Measurements from ENCODE around the gene SLIT3.
A peak's percentile ranks its signal among the peaks of the same experiment; 100 is the strongest.

The SLIT3 gene

GRCh38 chr5:168859471-168859870 is 441.5 kb downstream of the SLIT3 start:
- TF ChIP-seq L3MBTL2 (conservative IDR thresholded peaks at IDR 0.05) (no peak), TARDBP (IDR thresholded peaks at IDR 0.05) (no peak), BHLHE40 (IDR thresholded peaks at IDR 0.05; ENCODE audit: borderline replicate concordance) (no peak), SP1 (IDR thresholded peaks at IDR 0.05) (no peak), FOXM1 (IDR thresholded peaks at IDR 0.05; ENCODE audit: borderline replicate concordance) (no peak), HDGF (IDR thresholded peaks at IDR 0.05; ENCODE audit: borderline replicate concordance) (no peak), CTBP1 (IDR thresholded peaks at IDR 0.05; ENCODE audit: borderline replicate concordance) (no peak), FOXA1 (IDR thresholded peaks at IDR 0.05) (no peak), ARNT (IDR thresholded peaks at IDR 0.05) (no peak), NFRKB (IDR thresholded peaks at IDR 0.05) (no peak), ZNF384 (IDR thresholded peaks at IDR 0.05) (no peak), SUZ12 (IDR thresholded peaks at IDR 0.05) (no peak), LEF1 (IDR thresholded peaks at IDR 0.05; ENCODE audit: borderline replicate concordance) (no peak)
- TF ChIP-seq, protein P1, sequence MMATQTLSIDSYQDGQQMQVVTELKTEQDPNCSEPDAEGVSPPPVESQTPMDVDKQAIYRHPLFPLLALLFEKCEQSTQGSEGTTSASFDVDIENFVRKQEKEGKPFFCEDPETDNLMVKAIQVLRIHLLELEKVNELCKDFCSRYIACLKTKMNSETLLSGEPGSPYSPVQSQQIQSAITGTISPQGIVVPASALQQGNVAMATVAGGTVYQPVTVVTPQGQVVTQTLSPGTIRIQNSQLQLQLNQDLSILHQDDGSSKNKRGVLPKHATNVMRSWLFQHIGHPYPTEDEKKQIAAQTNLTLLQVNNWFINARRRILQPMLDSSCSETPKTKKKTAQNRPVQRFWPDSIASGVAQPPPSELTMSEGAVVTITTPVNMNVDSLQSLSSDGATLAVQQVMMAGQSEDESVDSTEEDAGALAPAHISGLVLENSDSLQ (IDR thresholded peaks at IDR 0.05): no peak
- DNase-seq (ENCODE audit: extremely low spot score): no peak
- CTCF ChIA-PET: no interaction called here
- POLR2A ChIA-PET: no interaction called here

DNA sequence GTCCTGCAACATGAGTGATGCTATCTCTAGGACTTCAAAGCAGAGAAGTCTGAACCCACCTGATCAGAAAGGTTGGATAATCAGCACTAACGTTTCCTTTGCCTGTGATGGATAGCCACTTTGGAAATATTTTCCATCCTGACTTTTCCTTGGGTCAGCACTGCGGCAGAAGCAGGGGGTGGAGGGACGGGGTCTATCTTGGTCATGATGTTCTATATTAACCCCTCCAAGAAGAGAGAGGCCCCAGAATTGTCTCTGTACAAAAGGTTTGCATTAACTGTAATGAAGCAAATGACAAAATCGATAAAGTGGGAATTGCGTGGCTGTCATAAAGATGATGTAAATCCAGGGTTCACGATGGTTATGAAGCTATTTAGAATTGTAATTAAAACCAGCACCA is 441.9 kb downstream of the SLIT3 start:
- POLR2A ChIA-PET: no interaction called here
- no peak for TF ChIP-seq BHLHE40 (IDR thresholded peaks at IDR 0.05; ENCODE audit: borderline replicate concordance)
- no peak for TF ChIP-seq FOXM1 (IDR thresholded peaks at IDR 0.05; ENCODE audit: borderline replicate concordance)
- TF ChIP-seq HDGF (IDR thresholded peaks at IDR 0.05; ENCODE audit: borderline replicate concordance): no peak
- no peak for TF ChIP-seq SUZ12 (IDR thresholded peaks at IDR 0.05)
- TF ChIP-seq TARDBP (IDR thresholded peaks at IDR 0.05): no peak
- no peak for TF ChIP-seq FOXA1 (IDR thresholded peaks at IDR 0.05)
- no peak for TF ChIP-seq LEF1 (IDR thresholded peaks at IDR 0.05; ENCODE audit: borderline replicate concordance)
- TF ChIP-seq, protein P1 (IDR thresholded peaks at IDR 0.05): no peak
- TF ChIP-seq ELF4 (IDR thresholded peaks at IDR 0.05): no peak
- no peak for TF ChIP-seq ZNF384 (IDR thresholded peaks at IDR 0.05)
- DNase-seq (ENCODE audit: extremely low spot score): no peak
- CTCF ChIA-PET: no interaction called here

DNA sequence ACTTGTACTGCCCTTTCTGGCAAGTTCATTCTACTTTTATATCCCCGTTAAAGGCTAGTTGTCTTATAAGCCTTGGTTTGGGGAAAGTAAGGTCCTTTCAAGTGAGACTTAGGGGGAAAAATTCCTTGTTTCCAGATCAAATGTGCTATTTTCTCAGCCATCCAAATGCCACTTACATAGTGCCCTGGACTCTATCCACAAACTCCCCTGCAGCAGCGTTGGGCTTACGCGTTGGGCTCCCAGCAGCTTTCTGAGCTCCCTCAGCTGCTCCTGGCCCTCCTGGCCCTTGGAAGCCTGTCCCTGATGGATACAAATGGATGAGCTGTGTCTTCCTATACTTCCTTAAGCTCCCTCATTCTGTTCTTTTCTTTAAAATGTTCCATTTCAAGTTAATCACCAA is 442.6 kb downstream of the SLIT3 start:
- no peak for DNase-seq (ENCODE audit: extremely low spot score)
- ChIA-PET CTCF (no interaction called here), POLR2A (no interaction called here)
- TF ChIP-seq TARDBP (IDR thresholded peaks at IDR 0.05) (no peak), NFRKB (IDR thresholded peaks at IDR 0.05) (no peak), ZNF384 (IDR thresholded peaks at IDR 0.05) (no peak), ARNT (IDR thresholded peaks at IDR 0.05) (no peak)

- DNase-seq (ENCODE audit: extremely low spot score): no peak
- POLR2A ChIA-PET: interaction anchor here (0.6 kb wide), 1 partner anchor 73 kb away, joined by 3 read pairs; no protein-coding TSS in a partner anchor
- TF ChIP-seq ELF4 (IDR thresholded peaks at IDR 0.05): no peak
- TF ChIP-seq ARNT (IDR thresholded peaks at IDR 0.05): no peak
- no peak for TF ChIP-seq FOXA1 (IDR thresholded peaks at IDR 0.05)
- no peak for TF ChIP-seq SP1 (IDR thresholded peaks at IDR 0.05)
- TF ChIP-seq, protein P1 (IDR thresholded peaks at IDR 0.05): no peak
- no peak for TF ChIP-seq CTBP1 (IDR thresholded peaks at IDR 0.05; ENCODE audit: borderline replicate concordance)
- no peak for TF ChIP-seq LEF1 (IDR thresholded peaks at IDR 0.05; ENCODE audit: borderline replicate concordance)
- no peak for TF ChIP-seq ZNF384 (IDR thresholded peaks at IDR 0.05)
- no peak for TF ChIP-seq SUZ12 (IDR thresholded peaks at IDR 0.05)
- no peak for TF ChIP-seq NFRKB (IDR thresholded peaks at IDR 0.05)
- TF ChIP-seq L3MBTL2 (conservative IDR thresholded peaks at IDR 0.05): no peak
- no peak for TF ChIP-seq FOXK2 (IDR thresholded peaks at IDR 0.05)
- no peak for TF ChIP-seq FOXM1 (IDR thresholded peaks at IDR 0.05; ENCODE audit: borderline replicate concordance)
- CTCF ChIA-PET: interaction anchor here (0.7 kb wide), 1 partner anchor 641 kb away, joined by 3 read pairs; no protein-coding TSS in a partner anchor
These were observed 447.0 kb downstream of the SLIT3 start for GRCh38 chr5:168853972-168854371.

DNA sequence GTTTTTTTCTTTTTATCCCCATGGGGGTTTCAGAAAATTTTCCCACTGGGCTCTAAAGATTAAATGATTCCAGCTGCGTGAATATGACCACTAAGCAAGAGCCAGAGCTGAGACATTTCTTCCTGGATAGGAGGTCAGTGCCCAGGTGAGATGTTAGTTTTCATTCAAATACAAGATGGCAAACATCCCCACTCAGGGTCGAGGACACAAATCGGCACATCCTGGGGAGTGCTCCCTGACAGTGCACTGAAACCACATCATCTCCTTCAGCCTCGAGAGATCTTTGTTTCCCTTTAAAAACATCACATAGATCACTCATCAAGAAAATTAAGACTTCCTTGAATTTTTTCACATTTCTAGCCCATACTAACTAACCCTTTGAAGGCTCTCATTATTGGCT is 448.6 kb downstream of the SLIT3 start:
- POLR2A ChIA-PET: no interaction called here
- TF ChIP-seq ZNF384 (IDR thresholded peaks at IDR 0.05): no peak
- TF ChIP-seq BHLHE40 (IDR thresholded peaks at IDR 0.05; ENCODE audit: borderline replicate concordance): no peak
- TF ChIP-seq NFRKB (IDR thresholded peaks at IDR 0.05): no peak
- TF ChIP-seq ARNT (IDR thresholded peaks at IDR 0.05): no peak
- TF ChIP-seq SP1 (IDR thresholded peaks at IDR 0.05): no peak
- DNase-seq (ENCODE audit: extremely low spot score): no peak
- CTCF ChIA-PET: no interaction called here

- POLR2A ChIA-PET: no interaction called here
- TF ChIP-seq BHLHE40 (IDR thresholded peaks at IDR 0.05; ENCODE audit: borderline replicate concordance) (no peak), ELF4 (IDR thresholded peaks at IDR 0.05) (no peak), CTBP1 (IDR thresholded peaks at IDR 0.05; ENCODE audit: borderline replicate concordance) (no peak), FOXA1 (IDR thresholded peaks at IDR 0.05) (no peak), HDGF (IDR thresholded peaks at IDR 0.05; ENCODE audit: borderline replicate concordance) (no peak)
- peak; percentile 39 for DNase-seq (ENCODE audit: extremely low spot score)
- CTCF ChIA-PET: no interaction called here
These were observed 449.0 kb downstream of the SLIT3 start for GRCh38 chr5:168851902-168852321.

DNA sequence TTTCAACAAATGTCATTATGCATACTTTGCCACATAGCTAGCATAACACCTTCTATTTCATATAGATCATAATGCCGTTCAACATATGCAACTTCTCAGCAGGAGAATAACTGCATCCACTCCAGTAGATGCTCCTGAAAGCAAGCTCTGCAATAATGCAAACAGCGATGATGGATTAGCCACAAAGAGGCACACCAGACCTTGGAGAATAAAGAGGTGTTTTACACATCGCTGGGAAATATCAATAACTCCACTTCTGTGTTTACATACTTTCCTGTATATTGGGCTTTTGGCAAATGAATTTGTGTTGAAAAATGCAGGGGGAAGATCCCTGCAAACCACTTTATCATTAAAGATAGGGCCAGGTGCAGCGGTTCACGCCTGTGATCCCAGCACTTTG is 450.3 kb downstream of the SLIT3 start:
- POLR2A ChIA-PET: no interaction called here
- no peak for DNase-seq (ENCODE audit: extremely low spot score)
- TF ChIP-seq TARDBP (IDR thresholded peaks at IDR 0.05) (no peak), SUZ12 (IDR thresholded peaks at IDR 0.05) (no peak), BHLHE40 (IDR thresholded peaks at IDR 0.05; ENCODE audit: borderline replicate concordance) (no peak), FOXA1 (IDR thresholded peaks at IDR 0.05) (no peak), NFRKB (IDR thresholded peaks at IDR 0.05) (no peak), ELF4 (IDR thresholded peaks at IDR 0.05) (no peak), CTBP1 (IDR thresholded peaks at IDR 0.05; ENCODE audit: borderline replicate concordance) (no peak), SP1 (IDR thresholded peaks at IDR 0.05) (no peak), ZNF384 (IDR thresholded peaks at IDR 0.05) (no peak), LEF1 (IDR thresholded peaks at IDR 0.05; ENCODE audit: borderline replicate concordance) (no peak), ARNT (IDR thresholded peaks at IDR 0.05) (no peak), FOXM1 (IDR thresholded peaks at IDR 0.05; ENCODE audit: borderline replicate concordance) (no peak), HDGF (IDR thresholded peaks at IDR 0.05; ENCODE audit: borderline replicate concordance) (no peak)
- TF ChIP-seq, protein P1 (IDR thresholded peaks at IDR 0.05): no peak
- CTCF ChIA-PET: interaction anchor here (0.5 to 1.2 kb wide), 2 partner anchors 66 to 144 kb away, joined by 3 read pairs; no protein-coding TSS in a partner anchor
